Right cardiac atrium (tissue), 5 donors: Measurements from ENCODE around the gene C4orf50. TPM values are rescaled to one million over a fixed set of nuclear protein-coding genes. Genes with fewer than 3 reads are reported as not detected.

Source experiments
- microRNA-seq, 2 donors: library from miRNA; unstranded; fragments of <30 nt; microRNA quantifications; one replicate each; pipeline ENCODE4 v1.2.0, GENCODE V29; 2020 to 2021
- polyA plus RNA-seq: library from polyadenylated mRNA; stranded (reverse); fragments of 200-250 nt; gene quantifications from one replicate; pipeline ENCODE4 v1.2.3, GENCODE V29; 2013
- total RNA-seq, 4 donors: library from RNA; stranded (reverse); fragmentation: NEBNext Ultra II Directional; extraction: Animal tissue kit (Norgen Biotek cat#: 25700); gene quantifications; one replicate each; pipeline ENCODE4 v1.2.1, GENCODE V29; 2021
- donor health status: healthy with polysubstance abuse.
- donor health status: DM: no; HTN: yes; CAD: no.
- donor health status: DM: no; HTN: no; CAD: no.
- donor health status: DM: no; HTN: yes; CAD: no; lungs with severe emphysema.
- donor health status: DM: yes; HTN: yes; CAD: no.

Gene C4orf50
- total and polyA plus RNA-seq, 5 donors, result 0.02 to 0.03 (median 0.03) TPM; not detected in 2

Small RNA genes lying within 50 kb of the gene (microRNA-seq; reads per million reads assigned to microRNA genes)
- gene MIR378D1, result 0.54 to 0.84 reads per million in 2 donors

Other genes starting within 250 kb of the C4orf50 start
- gene CRMP1, start 125.3 kb downstream of the C4orf50 start, total RNA-seq, result 1 to 10 TPM in 1 of 4 donors, under 1 TPM in 3; 0.40 to 1.0 (median 0.71) TPM
- gene CRMP1, start 125.3 kb downstream of the C4orf50 start, polyA plus RNA-seq, result 0.43 TPM
- under 1 TPM in 2 of 4 donors, not detected in 2; 0.20 to 0.28 TPM for gene JAKMIP1, start 182.1 kb upstream of the C4orf50 start, total RNA-seq
- 0.07 TPM for gene JAKMIP1, start 182.1 kb upstream of the C4orf50 start, polyA plus RNA-seq